SK-N-SH treated with all-trans-retinoic acid at 6 μM for 48 hours (cell line): ENCODE measurements around the gene GPR183.

Source experiments
- BACH2 ChIP-seq: fragments of 250-450 bp; sonication (Bioruptor Pico); IDR thresholded peaks from 2 replicates; pipeline ENCODE4 v1.9.0; 2021; ENCODE audit warnings: mild to moderate bottlenecking, borderline replicate concordance
- GLIS3 ChIP-seq: fragments of 250-450 bp; sonication (Bioruptor Pico); IDR thresholded peaks from 2 replicates; pipeline ENCODE4 v1.5.0; 2020; ENCODE audit warnings: mild to moderate bottlenecking, moderate library complexity
- PPARA ChIP-seq: fragments of 250-450 bp; sonication (Bioruptor Pico); IDR thresholded peaks from 2 replicates; pipeline ENCODE4 v1.5.0; 2020; ENCODE audit warnings: mild to moderate bottlenecking, borderline replicate concordance
- SNAI2 ChIP-seq: fragments of 250-450 bp; sonication (Bioruptor Pico); IDR thresholded peaks from 2 replicates; pipeline ENCODE4 v1.5.0; 2020; ENCODE audit warnings: mild to moderate bottlenecking, moderate library complexity
- TCF4 ChIP-seq: fragments of 250-450 bp; sonication (Bioruptor Pico); IDR thresholded peaks from 2 replicates; pipeline ENCODE4 v1.8.0; 2021; ENCODE audit warnings: mild to moderate bottlenecking, moderate library complexity, borderline replicate concordance
- ZC3H10 ChIP-seq: fragments of 250-450 bp; sonication (Bioruptor Pico); IDR thresholded peaks from 2 replicates; pipeline ENCODE4 v1.5.1; 2021; ENCODE audit warnings: mild to moderate bottlenecking, moderate library complexity
- ZFP30 ChIP-seq: fragments of 450-650 bp; formaldehyde crosslinking; IDR thresholded peaks from 2 replicates; pipeline ENCODE4 v1.5.0; 2022; ENCODE audit warnings: mild to moderate bottlenecking, moderate library complexity
- ZNF565 ChIP-seq: fragments of 450-650 bp; formaldehyde crosslinking; conservative IDR thresholded peaks from 2 replicates; pipeline ENCODE4 v1.5.0; 2020; ENCODE audit warnings: low read depth, mild to moderate bottlenecking, moderate library complexity
- ZNF8 ChIP-seq: fragments of 450-650 bp; formaldehyde crosslinking; IDR thresholded peaks from 2 replicates; pipeline ENCODE4 v1.5.0; 2020; ENCODE audit warnings: mild to moderate bottlenecking, moderate library complexity
- TF ChIP-seq, protein P1 (sequence below): fragments of 250-450 bp; sonication (Bioruptor Pico); IDR thresholded peaks from 2 replicates; pipeline ENCODE4 v1.8.0; 2020; ENCODE audit warnings: mild to moderate bottlenecking, moderate library complexity, borderline replicate concordance
- TF ChIP-seq, protein P2 (sequence below): fragments of 250-450 bp; sonication (Bioruptor Pico); IDR thresholded peaks from 2 replicates; pipeline ENCODE4 v1.5.1; 2020; ENCODE audit warnings: low read depth, mild to moderate bottlenecking, moderate library complexity
- TF ChIP-seq, protein P3 (sequence below): fragments of 250-450 bp; sonication (Bioruptor Pico); IDR thresholded peaks from 2 replicates; pipeline ENCODE4 v1.5.0; 2020; ENCODE audit warnings: mild to moderate bottlenecking, moderate library complexity

DNA sequence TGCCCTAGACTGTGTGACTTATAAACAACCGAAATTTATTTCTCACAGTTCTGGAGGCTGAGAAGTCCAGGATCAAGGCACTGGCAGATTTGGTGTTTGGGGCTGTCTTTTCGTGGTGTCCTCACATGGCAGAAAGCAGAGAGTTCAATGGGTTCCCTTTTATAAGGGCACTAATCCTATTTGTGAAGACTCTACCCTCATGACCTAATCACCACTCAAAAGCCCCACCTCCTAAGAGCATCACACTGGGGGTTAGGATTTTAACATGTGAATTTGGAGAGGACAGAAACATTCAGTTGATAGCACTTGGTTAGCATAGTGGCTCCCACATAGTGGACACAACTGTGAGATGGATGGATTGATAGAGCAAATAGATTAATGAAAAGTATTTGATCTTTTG is 27.6 kb downstream of the GPR183 start:
- no peak for TF ChIP-seq GLIS3
- TF ChIP-seq ZFP30: no peak
- TF ChIP-seq ZNF8 (CRISPR knock-in tag): no peak
- no peak for TF ChIP-seq TCF4 (CRISPR knock-in tag)
- TF ChIP-seq, protein P1, sequence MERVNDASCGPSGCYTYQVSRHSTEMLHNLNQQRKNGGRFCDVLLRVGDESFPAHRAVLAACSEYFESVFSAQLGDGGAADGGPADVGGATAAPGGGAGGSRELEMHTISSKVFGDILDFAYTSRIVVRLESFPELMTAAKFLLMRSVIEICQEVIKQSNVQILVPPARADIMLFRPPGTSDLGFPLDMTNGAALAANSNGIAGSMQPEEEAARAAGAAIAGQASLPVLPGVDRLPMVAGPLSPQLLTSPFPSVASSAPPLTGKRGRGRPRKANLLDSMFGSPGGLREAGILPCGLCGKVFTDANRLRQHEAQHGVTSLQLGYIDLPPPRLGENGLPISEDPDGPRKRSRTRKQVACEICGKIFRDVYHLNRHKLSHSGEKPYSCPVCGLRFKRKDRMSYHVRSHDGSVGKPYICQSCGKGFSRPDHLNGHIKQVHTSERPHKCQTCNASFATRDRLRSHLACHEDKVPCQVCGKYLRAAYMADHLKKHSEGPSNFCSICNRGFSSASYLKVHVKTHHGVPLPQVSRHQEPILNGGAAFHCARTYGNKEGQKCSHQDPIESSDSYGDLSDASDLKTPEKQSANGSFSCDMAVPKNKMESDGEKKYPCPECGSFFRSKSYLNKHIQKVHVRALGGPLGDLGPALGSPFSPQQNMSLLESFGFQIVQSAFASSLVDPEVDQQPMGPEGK (CRISPR knock-in tag): no peak
- no peak for TF ChIP-seq PPARA
- TF ChIP-seq BACH2 (CRISPR knock-in tag): no peak
- TF ChIP-seq SNAI2 (CRISPR knock-in tag): no peak
- TF ChIP-seq, protein P2, sequence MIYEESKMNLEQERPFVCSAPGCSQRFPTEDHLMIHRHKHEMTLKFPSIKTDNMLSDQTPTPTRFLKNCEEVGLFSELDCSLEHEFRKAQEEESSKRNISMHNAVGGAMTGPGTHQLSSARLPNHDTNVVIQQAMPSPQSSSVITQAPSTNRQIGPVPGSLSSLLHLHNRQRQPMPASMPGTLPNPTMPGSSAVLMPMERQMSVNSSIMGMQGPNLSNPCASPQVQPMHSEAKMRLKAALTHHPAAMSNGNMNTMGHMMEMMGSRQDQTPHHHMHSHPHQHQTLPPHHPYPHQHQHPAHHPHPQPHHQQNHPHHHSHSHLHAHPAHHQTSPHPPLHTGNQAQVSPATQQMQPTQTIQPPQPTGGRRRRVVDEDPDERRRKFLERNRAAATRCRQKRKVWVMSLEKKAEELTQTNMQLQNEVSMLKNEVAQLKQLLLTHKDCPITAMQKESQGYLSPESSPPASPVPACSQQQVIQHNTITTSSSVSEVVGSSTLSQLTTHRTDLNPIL (CRISPR knock-in tag): no peak
- TF ChIP-seq ZNF565 (CRISPR knock-in tag): no peak
- TF ChIP-seq ZC3H10 (CRISPR knock-in tag): no peak
- TF ChIP-seq, protein P3, sequence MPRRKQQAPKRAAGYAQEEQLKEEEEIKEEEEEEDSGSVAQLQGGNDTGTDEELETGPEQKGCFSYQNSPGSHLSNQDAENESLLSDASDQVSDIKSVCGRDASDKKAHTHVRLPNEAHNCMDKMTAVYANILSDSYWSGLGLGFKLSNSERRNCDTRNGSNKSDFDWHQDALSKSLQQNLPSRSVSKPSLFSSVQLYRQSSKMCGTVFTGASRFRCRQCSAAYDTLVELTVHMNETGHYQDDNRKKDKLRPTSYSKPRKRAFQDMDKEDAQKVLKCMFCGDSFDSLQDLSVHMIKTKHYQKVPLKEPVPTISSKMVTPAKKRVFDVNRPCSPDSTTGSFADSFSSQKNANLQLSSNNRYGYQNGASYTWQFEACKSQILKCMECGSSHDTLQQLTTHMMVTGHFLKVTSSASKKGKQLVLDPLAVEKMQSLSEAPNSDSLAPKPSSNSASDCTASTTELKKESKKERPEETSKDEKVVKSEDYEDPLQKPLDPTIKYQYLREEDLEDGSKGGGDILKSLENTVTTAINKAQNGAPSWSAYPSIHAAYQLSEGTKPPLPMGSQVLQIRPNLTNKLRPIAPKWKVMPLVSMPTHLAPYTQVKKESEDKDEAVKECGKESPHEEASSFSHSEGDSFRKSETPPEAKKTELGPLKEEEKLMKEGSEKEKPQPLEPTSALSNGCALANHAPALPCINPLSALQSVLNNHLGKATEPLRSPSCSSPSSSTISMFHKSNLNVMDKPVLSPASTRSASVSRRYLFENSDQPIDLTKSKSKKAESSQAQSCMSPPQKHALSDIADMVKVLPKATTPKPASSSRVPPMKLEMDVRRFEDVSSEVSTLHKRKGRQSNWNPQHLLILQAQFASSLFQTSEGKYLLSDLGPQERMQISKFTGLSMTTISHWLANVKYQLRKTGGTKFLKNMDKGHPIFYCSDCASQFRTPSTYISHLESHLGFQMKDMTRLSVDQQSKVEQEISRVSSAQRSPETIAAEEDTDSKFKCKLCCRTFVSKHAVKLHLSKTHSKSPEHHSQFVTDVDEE: no peak
